DND-41 (cell line): Measurements from ENCODE around the gene CLCNKB.

ENCODE experiments used
- ATAC-seq: fragments of 200-7000 bp; cut with Tn5 transposase; 3 replicates; pipeline ENCODE4 v1.9.1; 2021; ENCODE audit warnings: low read depth; ENCODE audit not compliant: insufficient read depth
- DNase-seq: peaks from one replicate; pipeline ENCODE4 v3.0.0-alpha.2; 2020
- H2AFZ ChIP-seq: 2 replicates; pipeline ENCODE4 v1.6.0; 2012; ENCODE audit warnings: low read depth, low read length
- H3K27ac ChIP-seq: 2 replicates; pipeline ENCODE4 v1.5.1; 2012; ENCODE audit warnings: low read length, inconsistent platforms
- H3K27me3 ChIP-seq: fragments of 200-600 bp; sonication (generic); 2 replicates; pipeline ENCODE4 v1.6.0; 2012; ENCODE audit warnings: low read length, mild to moderate bottlenecking, inconsistent platforms; ENCODE audit not compliant: insufficient read depth, poor library complexity
- H3K36me3 ChIP-seq: 2 replicates; pipeline ENCODE4 v1.5.1; 2012; ENCODE audit warnings: low read length, inconsistent platforms; ENCODE audit not compliant: insufficient read depth
- H3K4me1 ChIP-seq: 2 replicates; pipeline ENCODE4 v1.5.1; 2012; ENCODE audit warnings: mild to moderate bottlenecking, low read length; ENCODE audit not compliant: insufficient read depth
- H3K4me2 ChIP-seq: 2 replicates; pipeline ENCODE4 v1.6.0; 2012; ENCODE audit warnings: mild to moderate bottlenecking, moderate library complexity, low read length, inconsistent platforms; ENCODE audit not compliant: insufficient read depth
- H3K4me3 ChIP-seq, 2 experiments: fragments of 200-600 bp in 1 of 2; shearing (Covaris generic) in 1 of 2; 2 replicates each; pipeline ENCODE4 v1.5.1; 2012 to 2016; ENCODE audit warnings: inconsistent platforms in 2 of 2, low read length in 2 of 2, mild to moderate bottlenecking in 2 of 2, low read depth in 1 of 2, moderate library complexity in 1 of 2
- H3K79me2 ChIP-seq: 2 replicates; pipeline ENCODE4 v1.6.0; 2012; ENCODE audit warnings: low read length, inconsistent platforms; ENCODE audit not compliant: insufficient read depth
- H3K9ac ChIP-seq: 2 replicates; pipeline ENCODE4 v1.6.0; 2012; ENCODE audit warnings: low read depth, mild to moderate bottlenecking, inconsistent platforms, low read length, moderate library complexity
- H3K9me3 ChIP-seq: 2 replicates; pipeline ENCODE4 v1.5.1; 2012; ENCODE audit warnings: low read length, moderate library complexity, mild to moderate bottlenecking, inconsistent platforms; ENCODE audit not compliant: insufficient read depth, severe bottlenecking
- H4K20me1 ChIP-seq: 2 replicates; pipeline ENCODE4 v1.6.0; 2012; ENCODE audit warnings: low read length; ENCODE audit not compliant: insufficient read depth
- CTCF ChIP-seq: IDR thresholded peaks from 2 replicates; pipeline ENCODE4 v1.5.1; 2012; ENCODE audit warnings: borderline replicate concordance, low read length, moderate library complexity, mild to moderate bottlenecking; ENCODE audit not compliant: poor library complexity, severe bottlenecking; ENCODE audit errors: extremely low read depth
- EZH2 ChIP-seq: IDR thresholded peaks from 3 replicates; pipeline ENCODE4 v1.6.1; 2012; ENCODE audit warnings: borderline replicate concordance, low read depth, mild to moderate bottlenecking, moderate library complexity, low read length, inconsistent platforms; ENCODE audit not compliant: severe bottlenecking

CLCNKB gene

GRCh38 chr1:16095447-16095846 is 51.9 kb downstream of the CLCNKB start:
- DNase-seq = no peak
- ATAC-seq = no peak
- no peak for TF ChIP-seq CTCF
- TF ChIP-seq EZH2 = no peak
- Histone ChIP-seq H4K20me1 (peaks cover 8% of the 10 kb centered on the region; the same call in 1 of the 2 replicates), H3K79me2 (no peaks in the 10 kb centered on the region), H3K4me1 (no peaks in the 10 kb centered on the region), H3K4me2 (no peak overlapping the region), H3K27me3 (no peaks in the 10 kb centered on the region), H3K27ac (no peak overlapping the region), H2AFZ (no peak overlapping the region), H3K36me3 (no peaks in the 10 kb centered on the region), H3K9me3 (no peaks in the 10 kb centered on the region), H3K9ac (no peak overlapping the region), H3K4me3 (no peak overlapping the region)

- no peak overlapping the region for H3K4me3 ChIP-seq
- no peak overlapping the region for H3K9ac ChIP-seq
- H3K79me2 ChIP-seq = no peaks in the 10 kb centered on the region
- no peak overlapping the region for H3K27ac ChIP-seq
- no peak for TF ChIP-seq CTCF
- no peak for TF ChIP-seq EZH2
- no peaks in the 10 kb centered on the region for H3K27me3 ChIP-seq
- no peaks in the 10 kb centered on the region for H3K9me3 ChIP-seq
- no peak overlapping the region for H2AFZ ChIP-seq
- H3K4me1 ChIP-seq = no peaks in the 10 kb centered on the region
- H3K4me2 ChIP-seq = no peak overlapping the region
- DNase-seq (no peak), ATAC-seq (no peak)
- no peaks in the 10 kb centered on the region for H3K36me3 ChIP-seq
- H4K20me1 ChIP-seq = no peaks in the 10 kb centered on the region; the same call in 1 of the 2 replicates
Observed at GRCh38 chr1:16099412-16099811, 55.8 kb downstream of the CLCNKB start.

- Histone ChIP-seq H4K20me1 (no peaks in the 10 kb centered on the region), H3K36me3 (no peaks in the 10 kb centered on the region), H3K27me3 (no peaks in the 10 kb centered on the region), H3K27ac (no peak overlapping the region), H3K79me2 (no peaks in the 10 kb centered on the region), H3K4me1 (no peaks in the 10 kb centered on the region), H3K4me2 (no peak overlapping the region), H3K9me3 (no peaks in the 10 kb centered on the region), H2AFZ (no peak overlapping the region), H3K9ac (no peak overlapping the region), H3K4me3 (no peak overlapping the region)
- no peak for ATAC-seq
- DNase-seq = no peak
- no peak for TF ChIP-seq CTCF
- no peak for TF ChIP-seq EZH2
Observed at GRCh38 chr1:16101623-16102022, 58.0 kb downstream of the CLCNKB start.
